GM19395 (cell line): ENCODE measurements around the gene CYP2W1.

Source experiments
- ATAC-seq: cut with Tn5 transposase; IDR thresholded peaks from one replicate; pipeline ENCODE4 v1.9.1; 2021; ENCODE audit warnings: mild to moderate bottlenecking, moderate library complexity; ENCODE audit not compliant: unreplicated experiment

The CYP2W1 gene

GRCh38 chr7:978416-979091 is 4.4 kb upstream of the CYP2W1 start:
- ATAC-seq, result no peak

- ATAC-seq, result no peak
These were observed 3.8 kb upstream of the CYP2W1 start for GRCh38 chr7:979151-979550.

- no peak for ATAC-seq
These were observed 3.0 kb upstream of the CYP2W1 start for GRCh38 chr7:979886-980571.

GRCh38 chr7:981793-982510 is 1.0 kb upstream of the CYP2W1 start:
- no peak for ATAC-seq

- no peak for ATAC-seq
These were observed 424 bp upstream of the CYP2W1 start for GRCh38 chr7:982511-983003.

GRCh38 chr7:983616-984071 is 663 bp downstream of the CYP2W1 start:
- ATAC-seq, result no peak

GRCh38 chr7:984361-985126 is 1.6 kb downstream of the CYP2W1 start:
- no peak for ATAC-seq

- no peak for ATAC-seq
These were observed 2.1 kb downstream of the CYP2W1 start for GRCh38 chr7:985127-985416.

GRCh38 chr7:985915-986741 is 3.1 kb downstream of the CYP2W1 start:
- ATAC-seq, result no peak

- no peak for ATAC-seq
These were observed 4.1 kb downstream of the CYP2W1 start for GRCh38 chr7:986766-987751.

- no peak for ATAC-seq
These were observed 4.9 kb downstream of the CYP2W1 start for GRCh38 chr7:987909-988308.

GRCh38 chr7:988426-988911 is 5.5 kb downstream of the CYP2W1 start:
- ATAC-seq, result no peak

- ATAC-seq, result no peak
These were observed 6.1 kb downstream of the CYP2W1 start for GRCh38 chr7:988963-989529.

- ATAC-seq, result no peak
These were observed 7.5 kb downstream of the CYP2W1 start for GRCh38 chr7:990352-990932.

- ATAC-seq, result no peak
These were observed 8.2 kb downstream of the CYP2W1 start for GRCh38 chr7:990933-991728.

- ATAC-seq, result no peak
These were observed 9.0 kb downstream of the CYP2W1 start for GRCh38 chr7:991729-992656.
